ENCODE data around the gene UVRAG.

UVRAG gene

GRCh38 chr11:76094740-76095139 is 279.7 kb downstream of the UVRAG start:
- DNase-seq (ENCODE audit: low read depth): no peak
- TF ChIP-seq, protein P1, sequence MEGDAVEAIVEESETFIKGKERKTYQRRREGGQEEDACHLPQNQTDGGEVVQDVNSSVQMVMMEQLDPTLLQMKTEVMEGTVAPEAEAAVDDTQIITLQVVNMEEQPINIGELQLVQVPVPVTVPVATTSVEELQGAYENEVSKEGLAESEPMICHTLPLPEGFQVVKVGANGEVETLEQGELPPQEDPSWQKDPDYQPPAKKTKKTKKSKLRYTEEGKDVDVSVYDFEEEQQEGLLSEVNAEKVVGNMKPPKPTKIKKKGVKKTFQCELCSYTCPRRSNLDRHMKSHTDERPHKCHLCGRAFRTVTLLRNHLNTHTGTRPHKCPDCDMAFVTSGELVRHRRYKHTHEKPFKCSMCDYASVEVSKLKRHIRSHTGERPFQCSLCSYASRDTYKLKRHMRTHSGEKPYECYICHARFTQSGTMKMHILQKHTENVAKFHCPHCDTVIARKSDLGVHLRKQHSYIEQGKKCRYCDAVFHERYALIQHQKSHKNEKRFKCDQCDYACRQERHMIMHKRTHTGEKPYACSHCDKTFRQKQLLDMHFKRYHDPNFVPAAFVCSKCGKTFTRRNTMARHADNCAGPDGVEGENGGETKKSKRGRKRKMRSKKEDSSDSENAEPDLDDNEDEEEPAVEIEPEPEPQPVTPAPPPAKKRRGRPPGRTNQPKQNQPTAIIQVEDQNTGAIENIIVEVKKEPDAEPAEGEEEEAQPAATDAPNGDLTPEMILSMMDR (IDR thresholded peaks at IDR 0.05; ENCODE audit: low read depth, low read length, missing control alignments): no peak
- in situ Hi-C loops (cut with HindIII; ENCODE audit: low sequenced_read_pairs): no loop called here

GRCh38 chr11:76095891-76096290 is 280.9 kb downstream of the UVRAG start:
- TF ChIP-seq, protein P1 (IDR thresholded peaks at IDR 0.05; ENCODE audit: low read depth, low read length, missing control alignments): no peak
- DNase-seq (ENCODE audit: low read depth): no peak
- no peak overlapping the region for H3K4me3 ChIP-seq (ENCODE audit: low read depth, low read length)
- in situ Hi-C loops (cut with HindIII; ENCODE audit: low sequenced_read_pairs): no loop called here

More at GRCh38 chr11:76094740-76095139, 279.7 kb downstream of the UVRAG start:
- H3K4me3 ChIP-seq (ENCODE audit: low read depth, low read length): no peak overlapping the region

GRCh38 chr11:76096552-76096951 is 281.5 kb downstream of the UVRAG start:
- TF ChIP-seq, protein P1 (IDR thresholded peaks at IDR 0.05; ENCODE audit: low read depth, low read length, missing control alignments): no peak
- no peak for DNase-seq (ENCODE audit: low read depth)
- in situ Hi-C loops (cut with HindIII; ENCODE audit: low sequenced_read_pairs): no loop called here
- H3K4me3 ChIP-seq (ENCODE audit: low read depth, low read length): no peak overlapping the region

GRCh38 chr11:76102802-76103201 is 287.8 kb downstream of the UVRAG start:
- H3K4me3 ChIP-seq (ENCODE audit: low read depth, low read length): no peak overlapping the region
- in situ Hi-C loops (cut with HindIII; ENCODE audit: low sequenced_read_pairs): no loop called here
- DNase-seq (ENCODE audit: low read depth): no peak
- TF ChIP-seq, protein P1 (IDR thresholded peaks at IDR 0.05; ENCODE audit: low read depth, low read length, missing control alignments): no peak

- no peak for DNase-seq (ENCODE audit: low read depth)
- TF ChIP-seq, protein P1 (IDR thresholded peaks at IDR 0.05; ENCODE audit: low read depth, low read length, missing control alignments): no peak
- no peak overlapping the region for H3K4me3 ChIP-seq (ENCODE audit: low read depth, low read length)
- in situ Hi-C loops (cut with HindIII; ENCODE audit: low sequenced_read_pairs): no loop called here
These were observed 288.4 kb downstream of the UVRAG start for GRCh38 chr11:76103460-76103859.

GRCh38 chr11:76104285-76104684 is 289.3 kb downstream of the UVRAG start:
- H3K4me3 ChIP-seq (ENCODE audit: low read depth, low read length): no peak overlapping the region
- DNase-seq (ENCODE audit: low read depth): no peak
- in situ Hi-C loops (cut with HindIII; ENCODE audit: low sequenced_read_pairs): no loop called here
- TF ChIP-seq, protein P1 (IDR thresholded peaks at IDR 0.05; ENCODE audit: low read depth, low read length, missing control alignments): no peak

GRCh38 chr11:76105637-76106036 is 290.6 kb downstream of the UVRAG start:
- H3K4me3 ChIP-seq (ENCODE audit: low read depth, low read length): no peak overlapping the region
- DNase-seq (ENCODE audit: low read depth): no peak
- TF ChIP-seq, protein P1 (IDR thresholded peaks at IDR 0.05; ENCODE audit: low read depth, low read length, missing control alignments): no peak
- in situ Hi-C loops (cut with HindIII; ENCODE audit: low sequenced_read_pairs): no loop called here
